ENCODE data around the gene CLEC2D. TPM values are rescaled to one million over a fixed set of nuclear protein-coding genes. Genes with fewer than 3 reads are reported as not detected.

Gene CLEC2D
- total RNA-seq (10 to 100 TPM in 1 of 9 donors, 1 to 10 TPM in 8; 1.9 to 12.3 (median 3.5) TPM), polyA plus RNA-seq (10 to 100 TPM in 1 of 3 donors, 1 to 10 TPM in 1, under 1 TPM in 1; 0.75 to 12.4 (median 3.0) TPM)
- long read RNA-seq, donor 1 = 0 reads
- long read RNA-seq, donor 2 = 0 reads
- long read RNA-seq, donor 3 = 0 reads
- long read RNA-seq, donor 4 = 0 reads
- long read RNA-seq, donor 5, partial matches to known transcripts = 0 of 1 reads
- long read RNA-seq, donor 5, other reads (novel, unspliced or antisense) = 1 of 1 reads
- long read RNA-seq, donor 6, partial matches to known transcripts = 0 of 1 reads
- long read RNA-seq, donor 6, other reads (novel, unspliced or antisense) = 1 of 1 reads
- long read RNA-seq, donor 7 = 0 reads
- long read RNA-seq, donor 8 = 0 reads
- long read RNA-seq, donor 9 = 0 reads
- long read RNA-seq, donor 10 = 0 reads

GRCh38 chr12:9669534-9669933 lies at the start of gene CLEC2D:
TSS of gene CLEC2D (plus strand) at chr12:9669713. CDS start at chr12:9669735, 22 bp downstream.
- Histone ChIP-seq H3K27ac (no peak within 1 kb of the TSS), H3K36me3 (replicated peaks in 1 of 2) (peaks cover 0 to 7% of the 10 kb centered on the region in 2 donors)

GRCh38 chr12:9625019-9625418 lies 44.5 kb upstream of the CLEC2D start:
- intact Hi-C loops (cut with DNase I) = no loop called here
- Histone ChIP-seq H3K4me1 (replicated peaks in 1 of 2) (no peaks in the 10 kb centered on the region), H3K9me3 (replicated peaks in 1 of 3) (peaks cover 0 to 4% (median 0%) of the 10 kb centered on the region in 3 donors), H3K36me3 (replicated peaks in 1 of 2) (no peaks in the 10 kb centered on the region), H3K27ac (no peak overlapping the region), H3K27me3 (no peaks in the 10 kb centered on the region), H3K4me3 (no peak overlapping the region)
- 93 to 98% (median 95%) methylated on average over 3 of the region's 3 CpGs for WGBS, 4 donors
- DNase-seq = no peak
- TF ChIP-seq CTCF (IDR thresholded peaks at IDR 0.05) = no peak
- no peak for TF ChIP-seq POLR2A (IDR thresholded peaks at IDR 0.05)

More at GRCh38 chr12:9669534-9669933, at the start of gene CLEC2D:
- no peak for DNase-seq
- no peak for TF ChIP-seq CTCF (IDR thresholded peaks at IDR 0.05)
- TF ChIP-seq POLR2A (IDR thresholded peaks at IDR 0.05) = no peak
- Histone ChIP-seq H3K4me3 (no peak within 1 kb of the TSS), H3K4me1 (replicated peaks in 1 of 2) (no peaks in the 10 kb centered on the region), H3K27me3 (no peaks in the 10 kb centered on the region), H3K9me3 (replicated peaks in 1 of 3) (no peaks in the 10 kb centered on the region)
- whole genome bisulfite sequencing, 4 donors = 78 to 89% (median 83%) methylated on average over 4 of the region's 4 CpGs
- intact Hi-C loops (cut with DNase I) = no loop called here

- Histone ChIP-seq H3K27me3 (no peaks in the 10 kb centered on the region), H3K27ac (no peak overlapping the region), H3K36me3 (replicated peaks in 1 of 2) (no peaks in the 10 kb centered on the region), H3K9me3 (replicated peaks in 1 of 3) (peaks cover 0 to 4% (median 0%) of the 10 kb centered on the region in 3 donors), H3K4me3 (no peak overlapping the region), H3K4me1 (replicated peaks in 1 of 2) (no peaks in the 10 kb centered on the region)
- intact Hi-C loops (cut with DNase I) = no loop called here
- DNase-seq = no peak
- TF ChIP-seq CTCF (IDR thresholded peaks at IDR 0.05) = no peak
- no peak for TF ChIP-seq POLR2A (IDR thresholded peaks at IDR 0.05)
Observed at GRCh38 chr12:9626291-9626690, 43.2 kb upstream of the CLEC2D start.

- Histone ChIP-seq H3K4me3 (no peak overlapping the region), H3K36me3 (replicated peaks in 1 of 2) (no peaks in the 10 kb centered on the region), H3K4me1 (replicated peaks in 1 of 2) (no peaks in the 10 kb centered on the region), H3K27ac (no peak overlapping the region), H3K27me3 (no peaks in the 10 kb centered on the region), H3K9me3 (replicated peaks in 1 of 3) (peaks cover 0 to 4% (median 0%) of the 10 kb centered on the region in 3 donors)
- intact Hi-C loops (cut with DNase I) = no loop called here
- TF ChIP-seq POLR2A (IDR thresholded peaks at IDR 0.05) (no peak), CTCF (IDR thresholded peaks at IDR 0.05) (no peak)
- WGBS, 4 donors = 88 to 95% (median 90%) methylated on average over 2 of the region's 2 CpGs
- DNase-seq = no peak
Observed at GRCh38 chr12:9626821-9627220, 42.7 kb upstream of the CLEC2D start.

Measured in adrenal gland (tissue), 19 donors.